Suprapubic skin (tissue), 4 donors: Measurements from ENCODE around the gene COLGALT1. TPM values are rescaled to one million over a fixed set of nuclear protein-coding genes. Genes with fewer than 3 reads are reported as not detected.

Experiments used
- DNase-seq, 2 donors: peaks; one replicate each; pipeline ENCODE4 v3.0.0-alpha.2; 2019; ENCODE audit warnings: low spot score in 2 of 2
- H3K27ac ChIP-seq: fragments of 200-600 bp; sonication (generic); one replicate; pipeline ENCODE4 v1.5.1; 2019
- H3K27me3 ChIP-seq: fragments of 200-600 bp; sonication (generic); one replicate; pipeline ENCODE4 v1.5.1; 2019
- H3K36me3 ChIP-seq: fragments of 200-600 bp; sonication (generic); one replicate; pipeline ENCODE4 v1.5.1; 2019
- H3K4me1 ChIP-seq: fragments of 200-600 bp; sonication (generic); one replicate; pipeline ENCODE4 v1.5.1; 2019
- H3K4me3 ChIP-seq: fragments of 200-600 bp; sonication (generic); one replicate; pipeline ENCODE4 v1.5.1; 2019; ENCODE audit warnings: mild to moderate bottlenecking
- H3K9me3 ChIP-seq: fragments of 200-600 bp; sonication (generic); one replicate; pipeline ENCODE4 v1.5.1; 2019
- CTCF ChIP-seq, 2 donors: fragments of 200-600 bp in 1 of 2; fragments of 450-650 bp in 1 of 2; sonication (generic) in 1 of 2; IDR thresholded peaks; one replicate each; pipeline ENCODE4 v1.5.1; 2016 to 2019; ENCODE audit warnings: antibody characterized with exemption in 2 of 2, mild to moderate bottlenecking in 1 of 2, moderate library complexity in 1 of 2
- EP300 ChIP-seq: sonication (generic); formaldehyde crosslinking; IDR thresholded peaks from one replicate; pipeline ENCODE4 v1.6.1; 2017; ENCODE audit warnings: antibody characterized with exemption
- POLR2A ChIP-seq, 2 donors: fragments of 450-650 bp; IDR thresholded peaks; one replicate each; pipeline ENCODE4 v1.6.1; 2017; ENCODE audit warnings: antibody characterized with exemption in 2 of 2, mild to moderate bottlenecking in 2 of 2, moderate library complexity in 2 of 2
- POLR2AphosphoS5 ChIP-seq, 3 donors: sonication (generic); formaldehyde crosslinking; IDR thresholded peaks; one replicate each; pipeline ENCODE4 v1.6.1; 2017; ENCODE audit warnings: antibody characterized with exemption in 3 of 3
- WGBS: methylation state at CpG from one replicate; pipeline ENCODE4 v1.1.5; 2018; 5-methylcytosine and 5-hydroxymethylcytosine counted together
- total RNA-seq, 4 donors: library from RNA; depleted of rRNA; stranded (reverse); fragments of >200 nt; gene quantifications; one replicate each; pipeline ENCODE4 v1.1.0, GENCODE V29; 2016

COLGALT1 gene
- total RNA-seq, 4 donors from 2014 or later, result 52.4 to 83.8 (median 60.7) TPM

GRCh38 chr19:17629760-17630159 lies 74.3 kb downstream of the COLGALT1 start:
- H3K4me3 ChIP-seq, result no peak overlapping the region
- no peak overlapping the region for H3K27ac ChIP-seq
- 84% methylated on average over 2 of the region's 2 CpGs for WGBS
- H3K4me1 ChIP-seq, result no peaks in the 10 kb centered on the region
- TF ChIP-seq EP300 (no peak), CTCF (IDR thresholded peaks at IDR 0.05) (no peak), POLR2AphosphoS5 (IDR thresholded peaks at IDR 0.05) (no peak), POLR2A (IDR thresholded peaks at IDR 0.05) (no peak)
- no peak for DNase-seq
- no peaks in the 10 kb centered on the region for H3K9me3 ChIP-seq
- H3K27me3 ChIP-seq, result no peaks in the 10 kb centered on the region
- no peaks in the 10 kb centered on the region for H3K36me3 ChIP-seq

GRCh38 chr19:17632577-17632976 lies 77.1 kb downstream of the COLGALT1 start:
- Histone ChIP-seq H3K4me1 (no peaks in the 10 kb centered on the region), H3K27me3 (no peaks in the 10 kb centered on the region), H3K9me3 (no peaks in the 10 kb centered on the region), H3K36me3 (no peaks in the 10 kb centered on the region), H3K27ac (no peak overlapping the region), H3K4me3 (no peak overlapping the region)
- no peak for DNase-seq
- TF ChIP-seq POLR2AphosphoS5 (IDR thresholded peaks at IDR 0.05) (no peak), CTCF (IDR thresholded peaks at IDR 0.05) (no peak), POLR2A (IDR thresholded peaks at IDR 0.05) (no peak), EP300 (no peak)
- WGBS, result 90% methylated on average over 9 of the region's 9 CpGs

Other genes starting within 250 kb of the COLGALT1 start
- gene MRPL34, start 249.8 kb upstream of the COLGALT1 start, total RNA-seq, result 10 to 100 TPM; 42.7 to 89.5 (median 73.1) TPM
- 10 to 100 TPM; 17.9 to 35.2 (median 22.8) TPM for gene DDA1, start 246.1 kb upstream of the COLGALT1 start, total RNA-seq
- 10 to 100 TPM; 29.9 to 47.1 (median 37.1) TPM for gene ANO8, start 220.8 kb upstream of the COLGALT1 start, total RNA-seq
- gene GTPBP3, start 218.1 kb upstream of the COLGALT1 start, total RNA-seq, result 10 to 100 TPM; 18.7 to 29.0 (median 25.2) TPM
- gene PLVAP, start 178.3 kb upstream of the COLGALT1 start, total RNA-seq, result 10 to 100 TPM; 25.5 to 83.1 (median 26.6) TPM
- gene CCDC194, start 161.5 kb upstream of the COLGALT1 start, total RNA-seq, result not detected
- gene BST2, start 150.0 kb upstream of the COLGALT1 start, total RNA-seq, result 10 to 100 TPM in 2 of 4 donors, 1 to 10 TPM in 2; 6.6 to 19.7 (median 10.5) TPM
- 10 to 100 TPM; 44.2 to 71.3 (median 60.5) TPM for gene MVB12A, start 135.6 kb upstream of the COLGALT1 start, total RNA-seq
- gene TMEM221, start 107.0 kb upstream of the COLGALT1 start, total RNA-seq, result 1 to 10 TPM in 1 of 4 donors, under 1 TPM in 2, not detected in 1; 0.39 to 1.2 (median 0.68) TPM
- gene NXNL1, start 94.7 kb upstream of the COLGALT1 start, total RNA-seq, result not detected
- gene SLC27A1, start 85.1 kb upstream of the COLGALT1 start, total RNA-seq, result 10 to 100 TPM; 25.3 to 53.4 (median 39.5) TPM
- 100 to 1,000 TPM in 1 of 4 donors, 10 to 100 TPM in 3; 58.0 to 108 (median 92.9) TPM for gene PGLS, start 44.0 kb upstream of the COLGALT1 start, total RNA-seq
- under 1 TPM in 1 of 4 donors, not detected in 3; 0.16 TPM for gene UNC13A, start 132.7 kb downstream of the COLGALT1 start, total RNA-seq
- 10 to 100 TPM; 16.8 to 42.5 (median 26.4) TPM for gene MAP1S, start 163.8 kb downstream of the COLGALT1 start, total RNA-seq
- gene FCHO1, start 195.8 kb downstream of the COLGALT1 start, total RNA-seq, result 10 to 100 TPM; 32.6 to 48.2 (median 35.7) TPM
- 10 to 100 TPM in 1 of 4 donors, 1 to 10 TPM in 3; 1.4 to 12.1 (median 5.9) TPM for gene B3GNT3, start 239.5 kb downstream of the COLGALT1 start, total RNA-seq